GM19324 (cell line): ENCODE measurements around the gene FAM20C.
"Not testable (repeated sequence)": the region's sequence is repeated elsewhere in the genome, so short reads cannot be mapped to it uniquely, and the experiment has no call there.

Experiments
- ATAC-seq: cut with Tn5 transposase; IDR thresholded peaks from one replicate; pipeline ENCODE4 v1.9.1; 2021; ENCODE audit warnings: mild to moderate bottlenecking, moderate library complexity; ENCODE audit not compliant: unreplicated experiment, low FRiP score

FAM20C gene

GRCh38 chr7:171912-172515 lies 20.4 kb upstream of the FAM20C start:
- no peak for ATAC-seq

GRCh38 chr7:173209-173918 lies 19.0 kb upstream of the FAM20C start:
- no peak for ATAC-seq

- no peak for ATAC-seq
Measured at GRCh38 chr7:174716-175115, 17.7 kb upstream of the FAM20C start.

- no peak for ATAC-seq
Measured at GRCh38 chr7:175955-176354, 16.4 kb upstream of the FAM20C start.

GRCh38 chr7:176381-176780 lies 16.0 kb upstream of the FAM20C start:
- ATAC-seq: no peak

GRCh38 chr7:176786-177459 lies 15.4 kb upstream of the FAM20C start:
- no peak for ATAC-seq

GRCh38 chr7:178444-178843 lies 13.9 kb upstream of the FAM20C start:
- ATAC-seq: no peak

- ATAC-seq: no peak
Measured at GRCh38 chr7:179209-179681, 13.1 kb upstream of the FAM20C start.

GRCh38 chr7:179948-180694 lies 12.2 kb upstream of the FAM20C start:
- ATAC-seq: no peak

- no peak for ATAC-seq
Measured at GRCh38 chr7:181738-182137, 10.6 kb upstream of the FAM20C start.

- ATAC-seq: not testable (repeated sequence)
Measured at GRCh38 chr7:182502-182901, 9.9 kb upstream of the FAM20C start.

GRCh38 chr7:183496-184292 lies 8.7 kb upstream of the FAM20C start:
- ATAC-seq: no peak

- no peak for ATAC-seq
Measured at GRCh38 chr7:184294-185264, 7.8 kb upstream of the FAM20C start.

GRCh38 chr7:186516-187113 lies 5.8 kb upstream of the FAM20C start:
- ATAC-seq: no peak

- no peak for ATAC-seq
Measured at GRCh38 chr7:187227-187927, 5.0 kb upstream of the FAM20C start.

GRCh38 chr7:188174-188573 lies 4.2 kb upstream of the FAM20C start:
- ATAC-seq: no peak

- no peak for ATAC-seq
Measured at GRCh38 chr7:188727-189500, 3.5 kb upstream of the FAM20C start.
